K562 (cell line): ENCODE measurements around the gene DEFB114. TPM values are rescaled to one million over a fixed set of nuclear protein-coding genes. Genes with fewer than 3 reads are reported as not detected.

Source experiments
- ATAC-seq: fragments of 200-7000 bp; cut with Tn5 transposase; 3 replicates; pipeline ENCODE4 v1.9.1; 2020; ENCODE audit warnings: moderate library complexity
- BruUV-seq: library from RNA; stranded (reverse); fragments of 400-500 nt; replicated peaks from 2 replicates; lab custom pipeline; 2021; lab: Mats Ljungman, UMichigan
- CTCF ChIA-PET: fragments of 300-600 bp; formaldehyde crosslinking; extraction: SDS; loops from one replicate; lab custom pipeline; 2021; ENCODE audit warnings: low intra/inter-chr PET ratio; lab: Yijun Ruan, JAX
- POLR2A ChIA-PET: fragments of 300-600, 350-650 bp; sonication (Branson Sonifier 250); formaldehyde crosslinking; extraction: SDS; loops from one replicate; lab custom pipeline; 2021; ENCODE audit warnings: antibody characterized with exemption, inconsistent platforms; lab: Yijun Ruan, JAX
- DNase-seq, 4 experiments: peaks; one replicate each; pipeline versions ENCODE4 v3.0.0 to v3.0.0-alpha.2; 2011 to 2018; ENCODE audit warnings: low spot score in 3 of 4, mixed read lengths in 3 of 4; ENCODE audit errors: extremely low read depth in 1 of 4
- FAIRE-seq: peaks from 2 replicates; lab custom pipeline; 2011; peaks lifted over from hg19 to GRCh38; lab: Jason Lieb, UNC
- H2AFZ ChIP-seq: 2 replicates; pipeline ENCODE4 v1.6.0; 2011; ENCODE audit warnings: low read depth, low read length, control low read depth, inconsistent platforms
- H3K27ac ChIP-seq: fragments of 200-600 bp; 3 replicates; pipeline ENCODE4 v1.8.0; 2011; ENCODE audit warnings: low read depth, mild to moderate bottlenecking, control low read depth, inconsistent platforms, low read length, moderate library complexity, mixed read lengths; ENCODE audit errors: extremely low read depth
- H3K27me3 ChIP-seq, 2 experiments: fragments of 300-600 bp in 1 of 2; 2 replicates in 1 of 2; 3 replicates in 1 of 2; pipeline versions ENCODE4 v1.6.0 to v1.8.0; 2011; ENCODE audit warnings: inconsistent platforms in 2 of 2, low read length in 2 of 2, mild to moderate bottlenecking in 1 of 2, mixed read lengths in 1 of 2, moderate library complexity in 1 of 2; ENCODE audit not compliant: control insufficient read depth in 2 of 2, insufficient read depth in 2 of 2
- H3K36me3 ChIP-seq: fragments of 300-600 bp; 3 replicates; pipeline ENCODE4 v1.8.0; 2011; ENCODE audit warnings: mild to moderate bottlenecking, low read length, inconsistent platforms; ENCODE audit not compliant: control insufficient read depth, insufficient read depth
- H3K4me1 ChIP-seq, 2 experiments: fragments of 200-600 bp in 1 of 2; replicated peaks in 1 of 2; 2 replicates in 1 of 2; 3 replicates in 1 of 2; pipeline versions ENCODE4 v1.5.1 to v1.8.0; 2011; ENCODE audit warnings: inconsistent platforms in 2 of 2, low read length in 2 of 2, mild to moderate bottlenecking in 1 of 2, mixed read lengths in 1 of 2, moderate library complexity in 1 of 2; ENCODE audit not compliant: control insufficient read depth in 2 of 2, insufficient read depth in 2 of 2
- H3K4me2 ChIP-seq: 2 replicates; pipeline ENCODE4 v1.6.1; 2011; ENCODE audit warnings: low read length, control low read depth, inconsistent platforms, mixed read lengths; ENCODE audit not compliant: insufficient read depth
- H3K4me3 ChIP-seq: fragments of 200-600 bp; sonication (generic), shearing (Covaris generic); 2 replicates; pipeline ENCODE4 v1.5.1; 2016; ENCODE audit warnings: control low read depth, inconsistent platforms
- H3K79me2 ChIP-seq: fragments of 200-600 bp; 3 replicates; pipeline ENCODE4 v1.8.0; 2011; ENCODE audit warnings: low read length, inconsistent platforms; ENCODE audit not compliant: control insufficient read depth, insufficient read depth
- H3K9ac ChIP-seq, 2 experiments: 2 replicates each; pipeline versions ENCODE4 v1.6.0 to v1.6.1; 2011; ENCODE audit warnings: low read depth in 2 of 2, low read length in 2 of 2, control low read depth in 1 of 2, inconsistent platforms in 1 of 2, mild to moderate bottlenecking in 1 of 2, mixed read lengths in 1 of 2; ENCODE audit not compliant: insufficient read depth in 1 of 2
- H3K9me1 ChIP-seq: one replicate; pipeline ENCODE4 v1.6.0; 2011; ENCODE audit warnings: inconsistent platforms, mild to moderate bottlenecking, low read length, moderate library complexity; ENCODE audit not compliant: control insufficient read depth, insufficient read depth
- H3K9me3 ChIP-seq: replicated peaks from 2 replicates; pipeline ENCODE4 v1.5.1; 2011; ENCODE audit warnings: low read depth, low read length, inconsistent platforms; ENCODE audit not compliant: control insufficient read depth, insufficient read depth
- H4K20me1 ChIP-seq: replicated peaks from 2 replicates; pipeline ENCODE4 v1.6.1; 2011; ENCODE audit warnings: low read length, inconsistent platforms, mixed read lengths; ENCODE audit not compliant: control insufficient read depth, insufficient read depth
- BRF1 ChIP-seq: IDR thresholded peaks from 3 replicates; pipeline ENCODE4 v1.6.1; 2011; ENCODE audit warnings: borderline replicate concordance, mild to moderate bottlenecking; ENCODE audit not compliant: insufficient read length; ENCODE audit errors: extremely low read depth
- CC2D1A ChIP-seq: fragments of 450-650 bp; IDR thresholded peaks from 2 replicates; pipeline ENCODE4 v1.6.1; 2017; ENCODE audit warnings: mild to moderate bottlenecking
- NUFIP1 ChIP-seq: fragments of 450-650 bp; IDR thresholded peaks from 2 replicates; pipeline ENCODE4 v1.6.1; 2018; ENCODE audit not compliant: partially characterized antibody
- PHF20 ChIP-seq: fragments of 450-650 bp; IDR thresholded peaks from 2 replicates; pipeline ENCODE4 v1.6.1; 2018; ENCODE audit not compliant: partially characterized antibody
- SMARCA5 ChIP-seq: fragments of 450-650 bp; IDR thresholded peaks from 2 replicates; pipeline ENCODE4 v1.6.1; 2016
- USF2 ChIP-seq: sonication (generic); formaldehyde crosslinking; IDR thresholded peaks from 2 replicates; pipeline ENCODE4 v1.5.0; 2020; ENCODE audit warnings: missing genetic modification reagents
- XRCC4 ChIP-seq: IDR thresholded peaks from one replicate; pipeline ENCODE4 v1.6.1; 2011; ENCODE audit not compliant: insufficient read depth, insufficient read length; ENCODE audit errors: extremely low read depth
- ZFP36 ChIP-seq: fragments of 150-350 bp; IDR thresholded peaks from 2 replicates; pipeline ENCODE4 v1.6.1; 2018; ENCODE audit warnings: low read length, low read depth; ENCODE audit not compliant: partially characterized antibody
- ZNF316 ChIP-seq: fragments of 450-650 bp; IDR thresholded peaks from 2 replicates; pipeline ENCODE4 v1.6.1; 2016
- WGBS: fragments of 100-300 bp; shearing (Covaris generic); methylation state at CpG from one replicate; pipeline ENCODE4 v1.1.6; 2016; ENCODE audit warnings: low coverage, mixed read lengths; ENCODE audit not compliant: insufficient coverage; ENCODE audit errors: missing lambda C conversion rate; 5-methylcytosine and 5-hydroxymethylcytosine counted together
- in situ Hi-C: fragments of 300-500 bp; cut with MboI; formaldehyde crosslinking; loops from 4 replicates; pipeline ENCODE4 v1.15.0; 2018; ENCODE audit warnings: inconsistent platforms, mixed read lengths
- intact Hi-C: fragments of 100-400 bp; cut with micrococcal nuclease; formaldehyde crosslinking; loops from 2 replicates; pipeline ENCODE4 v1.14.2; 2022
- polyA plus RNA-seq, 8 experiments: library from polyadenylated mRNA; depleted of rRNA in 4 of 8; stranded (reverse) in 5 of 8; unstranded in 3 of 8; fragments of >200 nt; fragmentation: Nextera tagmentation in 2 of 8; fragmentation: Illumina TruSeq in 1 of 8; extraction: Ambion mirVana in 2 of 8; extraction: Trizol in 1 of 8; gene quantifications; 2 replicates each; pipeline versions ENCODE4 v1.2.1 to v1.2.3, GENCODE V29; 2011 to 2014; ENCODE audit warnings: inconsistent platforms in 1 of 8, missing spikeins in 1 of 8
- total RNA-seq, 7 experiments: library from RNA; depleted of rRNA in 6 of 7; stranded (reverse); fragments of >200 nt in 6 of 7; fragmentation: Illumina TruSeq in 2 of 7; extraction: Trizol in 2 of 7; gene quantifications; 2 replicates each; pipeline versions ENCODE4 v1.2.1 to v1.2.3, GENCODE V29; 2011 to 2021; ENCODE audit warnings: low replicate concordance in 1 of 7
- TF ChIP-seq, protein P1 (sequence below): fragments of 250-450 bp; sonication (Bioruptor Pico); IDR thresholded peaks from 2 replicates; pipeline ENCODE4 v1.5.1; 2021; ENCODE audit warnings: mild to moderate bottlenecking
- TF ChIP-seq, protein P2 (sequence below), 2 experiments: fragments of 450-650 bp in 1 of 2; sonication (generic) in 1 of 2; formaldehyde crosslinking in 1 of 2; IDR thresholded peaks in 1 of 2; conservative IDR thresholded peaks in 1 of 2; 2 replicates each; pipeline versions ENCODE4 v1.6.1 to v1.8.1; 2016 to 2023; ENCODE audit warnings: mild to moderate bottlenecking in 2 of 2, moderate library complexity in 2 of 2, inconsistent platforms in 1 of 2, missing genetic modification reagents in 1 of 2

The DEFB114 gene
- total and polyA plus RNA-seq, 9 of the 15 experiments (the other 6 are each of a cell fraction or from before 2014, with no cell fraction given) = not detected

- TF ChIP-seq, protein P1, sequence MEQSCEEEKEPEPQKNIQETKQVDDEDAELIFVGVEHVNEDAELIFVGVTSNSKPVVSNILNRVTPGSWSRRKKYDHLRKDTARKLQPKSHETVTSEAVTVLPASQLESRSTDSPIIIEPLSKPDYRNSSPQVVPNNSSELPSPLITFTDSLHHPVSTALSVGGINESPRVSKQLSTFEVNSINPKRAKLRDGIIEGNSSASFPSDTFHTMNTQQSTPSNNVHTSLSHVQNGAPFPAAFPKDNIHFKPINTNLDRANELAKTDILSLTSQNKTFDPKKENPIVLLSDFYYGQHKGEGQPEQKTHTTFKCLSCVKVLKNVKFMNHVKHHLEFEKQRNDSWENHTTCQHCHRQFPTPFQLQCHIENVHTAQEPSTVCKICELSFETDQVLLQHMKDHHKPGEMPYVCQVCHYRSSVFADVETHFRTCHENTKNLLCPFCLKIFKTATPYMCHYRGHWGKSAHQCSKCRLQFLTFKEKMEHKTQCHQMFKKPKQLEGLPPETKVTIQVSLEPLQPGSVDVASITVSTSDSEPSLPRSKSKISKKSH (CRISPR knock-in tag) = no peak
- no peak for TF ChIP-seq SMARCA5
- TF ChIP-seq, all 486 proteins: peak for 0
Observed at GRCh38 chr6:49978332-49979226, 14.6 kb upstream of the DEFB114 start (continued).

DNA sequence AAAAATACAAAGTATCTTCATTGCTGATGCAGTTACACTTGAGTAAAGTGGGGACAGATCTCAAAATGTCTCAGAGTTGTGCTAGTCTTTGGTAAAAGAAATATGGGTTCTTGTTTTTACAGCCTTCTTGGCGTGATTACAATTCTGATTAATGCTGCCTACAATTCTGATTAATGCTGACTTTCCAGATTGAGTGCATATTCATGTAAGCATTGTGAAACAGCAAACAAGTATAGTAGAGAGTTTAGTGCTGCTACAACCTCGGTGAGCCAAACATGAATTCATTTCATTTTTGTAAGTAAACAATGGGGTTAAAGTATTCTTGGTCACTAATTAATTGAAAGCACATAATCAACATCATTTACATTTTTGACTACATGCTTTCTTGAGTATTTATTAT, 5.6 kb upstream of the DEFB114 start, which contains the start of gene DEFB113:
DEFB113 (minus strand) TSS at position 21 of the 400 bp plus-strand sequence; CDS start at position 21, 0 bp downstream.
- no peaks in the 10 kb centered on the region for H4K20me1 ChIP-seq
- H3K27ac ChIP-seq = no peak within 1 kb of the TSS
- FAIRE-seq = no peak
- H3K4me2 ChIP-seq = no peak within 1 kb of the TSS
- no peaks in the 10 kb centered on the region for H3K9me1 ChIP-seq
- intact Hi-C loops = loop anchor here (5.0 kb wide), 1 partner anchor 47 kb away; no protein-coding TSS in a partner anchor
- no peaks in the 10 kb centered on the region for H3K4me1 ChIP-seq
- 0% methylated on average over 2 of the region's 2 CpGs for WGBS
- H2AFZ ChIP-seq = no peak within 1 kb of the TSS
- in situ Hi-C loops = no loop called here
- no peaks in the 10 kb centered on the region for H3K27me3 ChIP-seq
- DNase-seq = no peak
- no peaks in the 10 kb centered on the region for H3K9me3 ChIP-seq
- TF ChIP-seq USF2 (CRISPR knock-in tag) (no peak), ZNF316 (peak; percentile 21; the same call in 1 of the 2 replicates), XRCC4 (no peak), BRF1 (no peak), ZFP36 (no peak), NUFIP1 (no peak), CC2D1A (no peak), PHF20 (no peak)
- TF ChIP-seq, protein P2, sequence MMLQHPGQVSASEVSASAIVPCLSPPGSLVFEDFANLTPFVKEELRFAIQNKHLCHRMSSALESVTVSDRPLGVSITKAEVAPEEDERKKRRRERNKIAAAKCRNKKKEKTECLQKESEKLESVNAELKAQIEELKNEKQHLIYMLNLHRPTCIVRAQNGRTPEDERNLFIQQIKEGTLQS (IDR thresholded peaks at IDR 0.05) = no peak
- TF ChIP-seq, protein P2 (CRISPR knock-in tag; conservative IDR thresholded peaks at IDR 0.05) = no peak
- ChIA-PET POLR2A (no interaction called here), CTCF (no interaction called here)
- no peaks in the 10 kb centered on the region for H3K36me3 ChIP-seq
- no peak within 1 kb of the TSS for H3K9ac ChIP-seq
- no peak for ATAC-seq
- H3K79me2 ChIP-seq = no peaks in the 10 kb centered on the region
- H3K4me3 ChIP-seq = no peak within 1 kb of the TSS
- BruUV-seq = no TSS peak
